GM12891 (cell line): ENCODE results near the gene SLC18A3.

Experiments used
- PAX5 ChIP-seq: IDR thresholded peaks from 2 replicates; pipeline ENCODE4 v1.6.1; 2011; ENCODE audit warnings: low read length, moderate library complexity, mild to moderate bottlenecking; ENCODE audit not compliant: insufficient read depth, severe bottlenecking
- POLR2A ChIP-seq: IDR thresholded peaks from 2 replicates; pipeline ENCODE4 v1.6.1; 2011; ENCODE audit warnings: low read depth, low read length, control low read depth
- POLR2AphosphoS5 ChIP-seq: IDR thresholded peaks from 2 replicates; pipeline ENCODE4 v1.6.1; 2011; ENCODE audit warnings: low read depth, low read length, control low read depth
- POU2F2 ChIP-seq: IDR thresholded peaks from 2 replicates; pipeline ENCODE4 v1.6.1; 2011; ENCODE audit warnings: low read depth, mild to moderate bottlenecking, control low read depth, low read length, moderate library complexity
- SPI1 ChIP-seq: IDR thresholded peaks from 2 replicates; pipeline ENCODE4 v1.6.1; 2011; ENCODE audit warnings: low read depth, low read length, control low read depth
- TAF1 ChIP-seq: IDR thresholded peaks from 2 replicates; pipeline ENCODE4 v1.6.1; 2011; ENCODE audit warnings: low read depth, low read length, control low read depth

DNA sequence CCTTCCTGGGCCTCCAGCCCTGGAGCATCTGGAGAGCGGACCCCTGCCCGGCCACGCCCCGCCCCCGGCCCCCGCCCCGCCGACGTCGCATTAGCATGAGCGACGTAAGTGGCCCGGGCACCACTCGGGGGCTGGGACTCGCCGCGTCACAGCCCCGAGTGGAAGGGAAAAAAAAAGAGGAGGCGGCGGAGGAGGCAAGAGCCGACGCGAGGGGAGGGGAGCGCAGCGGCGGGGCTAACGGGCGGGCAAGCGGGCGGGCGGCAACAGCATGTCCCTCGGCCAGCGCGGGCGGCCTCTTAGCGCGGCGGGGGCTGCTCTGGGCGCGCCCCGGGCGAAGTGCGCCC, at the start of gene SLC18A3:
- TF ChIP-seq POLR2AphosphoS5 (no peak), TAF1 (no peak), POLR2A (no peak), PAX5 (no peak), SPI1 (no peak), POU2F2 (no peak)
